WTC11 (cell line): ENCODE data around the gene TMEM108. TPM values are rescaled to one million over a fixed set of nuclear protein-coding genes. Genes with fewer than 3 reads are reported as not detected.

ENCODE experiments used
- ATAC-seq: fragments of 200-7000 bp; cut with Tn5 transposase; 2 replicates; pipeline ENCODE4 v1.10.0; 2021; ENCODE audit warnings: mild to moderate bottlenecking, moderate library complexity
- CTCF ChIA-PET: fragments of 300-600 bp; sonication (Branson Sonifier 250); formaldehyde crosslinking; loops from one replicate; lab custom pipeline; 2021; ENCODE audit warnings: antibody characterized with exemption; lab: Charles Lee
- POLR2A ChIA-PET: fragments of 350-600 bp; sonication (Branson Sonifier 250); formaldehyde crosslinking; loops from one replicate; lab custom pipeline; 2021; ENCODE audit warnings: antibody characterized with exemption; lab: Charles Lee
- DNase-seq: peaks from one replicate; pipeline ENCODE4 v3.0.0; 2021; ENCODE audit warnings: low spot score
- H3K27ac Mint-ChIP-seq: 2 replicates; pipeline ENCODE4 v1.8.0; 2021; ENCODE audit warnings: mixed read lengths
- H3K27me3 Mint-ChIP-seq: 2 replicates; pipeline ENCODE4 v1.8.0; 2021; ENCODE audit warnings: low read depth, mild to moderate bottlenecking, moderate library complexity, mixed read lengths
- H3K36me3 Mint-ChIP-seq: 2 replicates; pipeline ENCODE4 v1.8.0; 2021; ENCODE audit warnings: mixed read lengths
- H3K4me1 Mint-ChIP-seq: 2 replicates; pipeline ENCODE4 v1.8.0; 2022; ENCODE audit warnings: mixed read lengths
- H3K4me3 Mint-ChIP-seq: 2 replicates; pipeline ENCODE4 v1.8.0; 2021; ENCODE audit warnings: mild to moderate bottlenecking, moderate library complexity, mixed read lengths
- H3K9me3 Mint-ChIP-seq: 2 replicates; pipeline ENCODE4 v1.8.0; 2021; ENCODE audit warnings: mixed read lengths
- ATF1 ChIP-seq: sonication (generic); formaldehyde crosslinking; IDR thresholded peaks from 2 replicates; pipeline ENCODE4 v1.8.1; 2023; ENCODE audit warnings: mild to moderate bottlenecking, moderate library complexity, missing genetic modification reagents
- FOXK1 ChIP-seq: sonication (generic); formaldehyde crosslinking; IDR thresholded peaks from 2 replicates; pipeline ENCODE4 v1.8.0; 2022; ENCODE audit warnings: mild to moderate bottlenecking, moderate library complexity, missing genetic modification reagents
- FOXP1 ChIP-seq: sonication (generic); formaldehyde crosslinking; IDR thresholded peaks from 2 replicates; pipeline ENCODE4 v1.8.0; 2022; ENCODE audit warnings: missing genetic modification reagents, mild to moderate bottlenecking, moderate library complexity, borderline replicate concordance
- GABPB1 ChIP-seq: sonication (generic); formaldehyde crosslinking; IDR thresholded peaks from 2 replicates; pipeline ENCODE4 v1.8.1; 2023; ENCODE audit warnings: mild to moderate bottlenecking, missing genetic modification reagents
- GTF2I ChIP-seq: fragments of 250-450 bp; sonication (Bioruptor Pico); conservative IDR thresholded peaks from 2 replicates; pipeline ENCODE4 v1.4.0; 2021; ENCODE audit warnings: mild to moderate bottlenecking
- JAZF1 ChIP-seq: fragments of 250-450 bp; sonication (Bioruptor Pico); IDR thresholded peaks from 2 replicates; pipeline ENCODE4 v1.9.0; 2021; ENCODE audit warnings: moderate library complexity, mild to moderate bottlenecking, inconsistent platforms
- JUN ChIP-seq: sonication (generic); formaldehyde crosslinking; IDR thresholded peaks from 2 replicates; pipeline ENCODE4 v1.8.0; 2023; ENCODE audit warnings: mild to moderate bottlenecking, missing genetic modification reagents
- MAX ChIP-seq: sonication (generic); formaldehyde crosslinking; IDR thresholded peaks from 2 replicates; pipeline ENCODE4 v1.8.0; 2022; ENCODE audit warnings: mild to moderate bottlenecking, missing genetic modification reagents
- NFATC4 ChIP-seq: fragments of 250-450 bp; sonication (Bioruptor Pico); IDR thresholded peaks from 2 replicates; pipeline ENCODE4 v1.9.0; 2021; ENCODE audit warnings: mild to moderate bottlenecking
- NR1H2 ChIP-seq: sonication (generic); formaldehyde crosslinking; IDR thresholded peaks from 2 replicates; pipeline ENCODE4 v1.9.0; 2021; ENCODE audit warnings: mild to moderate bottlenecking, moderate library complexity, missing genetic modification reagents
- NR3C1 ChIP-seq: sonication (generic); formaldehyde crosslinking; conservative IDR thresholded peaks from 2 replicates; pipeline ENCODE4 v1.8.1; 2023; ENCODE audit warnings: low read depth, mild to moderate bottlenecking, missing genetic modification reagents
- PRRX2 ChIP-seq: fragments of 250-450 bp; sonication (Bioruptor Pico); IDR thresholded peaks from 2 replicates; pipeline ENCODE4 v1.8.0; 2021; ENCODE audit warnings: mild to moderate bottlenecking
- SMAD3 ChIP-seq: sonication (generic); formaldehyde crosslinking; IDR thresholded peaks from 2 replicates; pipeline ENCODE4 v1.8.0; 2022; ENCODE audit warnings: missing genetic modification reagents, mild to moderate bottlenecking, borderline replicate concordance
- TCF7 ChIP-seq: sonication (generic); formaldehyde crosslinking; IDR thresholded peaks from 2 replicates; pipeline ENCODE4 v1.8.0; 2022; ENCODE audit warnings: mild to moderate bottlenecking, low read depth, missing genetic modification reagents, moderate library complexity
- TP53 ChIP-seq: sonication (generic); formaldehyde crosslinking; IDR thresholded peaks from 2 replicates; pipeline ENCODE4 v1.8.1; 2023; ENCODE audit warnings: mild to moderate bottlenecking, missing genetic modification reagents
- USF1 ChIP-seq: sonication (generic); formaldehyde crosslinking; IDR thresholded peaks from 2 replicates; pipeline ENCODE4 v1.8.0; 2022; ENCODE audit warnings: mild to moderate bottlenecking, missing genetic modification reagents
- ZBTB21 ChIP-seq: sonication (generic); formaldehyde crosslinking; IDR thresholded peaks from 2 replicates; pipeline ENCODE4 v1.8.1; 2023; ENCODE audit warnings: mild to moderate bottlenecking, missing genetic modification reagents, borderline replicate concordance
- ZMAT4 ChIP-seq: fragments of 250-450 bp; sonication (Bioruptor Pico); IDR thresholded peaks from 2 replicates; pipeline ENCODE4 v1.9.0; 2021; ENCODE audit warnings: mild to moderate bottlenecking
- ZNF138 ChIP-seq: sonication (generic); formaldehyde crosslinking; conservative IDR thresholded peaks from 2 replicates; pipeline ENCODE4 v1.8.1; 2022; ENCODE audit warnings: mild to moderate bottlenecking, moderate library complexity, missing genetic modification reagents
- ZNF219 ChIP-seq: sonication (generic); formaldehyde crosslinking; IDR thresholded peaks from 2 replicates; pipeline ENCODE4 v1.8.0; 2023; ENCODE audit warnings: missing genetic modification reagents, mild to moderate bottlenecking, borderline replicate concordance
- ZNF263 ChIP-seq: sonication (generic); formaldehyde crosslinking; IDR thresholded peaks from 2 replicates; pipeline ENCODE4 v1.8.1; 2022; ENCODE audit warnings: low read depth, mild to moderate bottlenecking, moderate library complexity, missing genetic modification reagents
- ZNF671 ChIP-seq: fragments of 250-450 bp; sonication (Bioruptor Pico); IDR thresholded peaks from 2 replicates; pipeline ENCODE4 v1.8.0; 2021; ENCODE audit warnings: mild to moderate bottlenecking
- total RNA-seq: library from RNA; stranded (reverse); gene quantifications from 3 replicates; pipeline ENCODE4 v1.2.3, GENCODE V29; 2021
- TF ChIP-seq, protein P1 (sequence below): fragments of 250-450 bp; sonication (Bioruptor Pico); conservative IDR thresholded peaks from 2 replicates; pipeline ENCODE4 v1.9.0; 2021; ENCODE audit warnings: mild to moderate bottlenecking
- TF ChIP-seq, protein P2 (sequence below): fragments of 200-600 bp; IDR thresholded peaks from 2 replicates; pipeline ENCODE4 v1.8.0; 2022; ENCODE audit warnings: antibody characterized with exemption
- TF ChIP-seq, protein P3 (sequence below): sonication (generic); formaldehyde crosslinking; IDR thresholded peaks from 2 replicates; pipeline ENCODE4 v1.8.1; 2022; ENCODE audit warnings: missing genetic modification reagents, borderline replicate concordance
- TF ChIP-seq, protein P4 (sequence below): fragments of 250-450 bp; sonication (Bioruptor Pico); IDR thresholded peaks from 2 replicates; pipeline ENCODE4 v1.9.0; 2021; ENCODE audit warnings: moderate library complexity, mild to moderate bottlenecking, inconsistent platforms, borderline replicate concordance

TMEM108 gene
- total RNA-seq, 1 experiment from 2014 or later, result 14.7 TPM

DNA sequence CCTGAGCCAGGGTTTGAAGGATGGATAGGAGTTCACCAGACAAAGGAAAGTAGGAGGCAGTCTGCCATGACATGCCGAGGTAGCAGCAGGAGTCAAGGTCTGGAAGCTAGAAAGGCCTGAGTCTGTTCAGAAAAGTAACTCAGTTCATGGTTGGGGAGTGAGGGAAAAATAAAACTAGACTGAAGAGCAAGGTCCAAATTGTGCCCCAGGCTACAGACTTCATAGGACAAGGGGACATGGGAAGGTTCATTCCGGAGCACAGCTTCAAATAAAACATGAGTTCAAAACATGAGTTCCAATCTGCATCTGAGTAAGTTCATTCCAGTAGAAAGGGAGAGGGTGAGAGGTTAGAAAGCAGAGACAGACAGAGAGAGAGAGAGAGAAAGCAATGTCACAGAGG is 401.4 kb downstream of the TMEM108 start:
- POLR2A ChIA-PET, result no interaction called here
- CTCF ChIA-PET, result no interaction called here
- no peak for TF ChIP-seq JAZF1 (CRISPR knock-in tag)
- no peak for TF ChIP-seq NR1H2 (CRISPR knock-in tag)
- no peak for TF ChIP-seq NFATC4 (CRISPR knock-in tag)
- no peak for DNase-seq
- no peaks in the 10 kb centered on the region; the same call in 1 of the 2 replicates for H3K27me3 Mint-ChIP-seq
- peaks cover 4% of the 10 kb centered on the region; the same call in 1 of the 2 replicates for H3K4me1 Mint-ChIP-seq
- no peak overlapping the region for H3K4me3 Mint-ChIP-seq
- ATAC-seq, result no peak
- H3K36me3 Mint-ChIP-seq, result peaks cover 3% of the 10 kb centered on the region; the same call in 1 of the 2 replicates
- H3K9me3 Mint-ChIP-seq, result peaks cover 9% of the 10 kb centered on the region
- no peak overlapping the region for H3K27ac Mint-ChIP-seq

GRCh38 chr3:133440652-133441051 is 402.5 kb downstream of the TMEM108 start:
- TF ChIP-seq, protein P1, sequence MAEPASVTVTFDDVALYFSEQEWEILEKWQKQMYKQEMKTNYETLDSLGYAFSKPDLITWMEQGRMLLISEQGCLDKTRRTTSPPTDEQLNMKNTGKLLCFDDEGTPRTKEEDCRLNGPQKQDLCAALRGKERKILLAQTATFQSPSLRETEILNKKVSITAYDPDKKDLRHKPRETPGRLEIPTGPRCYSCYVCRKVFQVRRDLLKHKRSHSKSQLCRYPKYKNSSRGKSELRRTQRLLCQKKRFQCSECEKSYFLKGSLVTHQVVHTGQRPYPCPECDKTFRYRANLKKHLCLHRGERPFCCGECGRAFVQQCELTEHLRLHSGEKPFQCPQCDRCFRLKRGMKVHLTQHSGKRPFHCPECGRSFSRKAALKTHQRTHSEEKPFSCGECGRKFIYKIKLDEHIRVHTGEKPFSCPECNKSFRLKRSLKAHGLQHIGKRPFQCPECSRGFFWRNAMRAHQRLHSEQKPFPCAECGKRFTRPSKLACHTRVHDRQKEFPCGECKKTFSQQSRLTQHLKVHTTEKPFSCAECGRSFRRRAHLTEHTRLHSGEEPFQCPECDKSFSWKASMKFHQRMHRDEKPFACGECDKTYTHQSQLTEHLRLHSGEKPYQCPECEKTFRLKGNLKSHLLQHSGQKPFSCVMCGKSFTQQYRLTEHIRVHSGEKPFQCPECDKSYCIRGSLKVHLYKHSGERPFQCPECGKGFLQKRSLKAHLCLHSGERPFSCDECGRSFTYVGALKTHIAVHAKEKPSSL (CRISPR knock-in tag), result no peak
- TF ChIP-seq GTF2I (CRISPR knock-in tag) (no peak), ZBTB21 (CRISPR knock-in tag) (no peak), JUN (CRISPR knock-in tag) (no peak), TP53 (no peak), ZNF219 (CRISPR knock-in tag) (no peak), PRRX2 (CRISPR knock-in tag) (no peak), TCF7 (no peak), ZNF138 (CRISPR knock-in tag) (no peak), SMAD3 (no peak), NR3C1 (CRISPR knock-in tag) (no peak), ATF1 (no peak), ZMAT4 (CRISPR knock-in tag) (no peak), FOXK1 (CRISPR knock-in tag) (no peak), ZNF671 (CRISPR knock-in tag) (no peak)
- TF ChIP-seq, protein P2, sequence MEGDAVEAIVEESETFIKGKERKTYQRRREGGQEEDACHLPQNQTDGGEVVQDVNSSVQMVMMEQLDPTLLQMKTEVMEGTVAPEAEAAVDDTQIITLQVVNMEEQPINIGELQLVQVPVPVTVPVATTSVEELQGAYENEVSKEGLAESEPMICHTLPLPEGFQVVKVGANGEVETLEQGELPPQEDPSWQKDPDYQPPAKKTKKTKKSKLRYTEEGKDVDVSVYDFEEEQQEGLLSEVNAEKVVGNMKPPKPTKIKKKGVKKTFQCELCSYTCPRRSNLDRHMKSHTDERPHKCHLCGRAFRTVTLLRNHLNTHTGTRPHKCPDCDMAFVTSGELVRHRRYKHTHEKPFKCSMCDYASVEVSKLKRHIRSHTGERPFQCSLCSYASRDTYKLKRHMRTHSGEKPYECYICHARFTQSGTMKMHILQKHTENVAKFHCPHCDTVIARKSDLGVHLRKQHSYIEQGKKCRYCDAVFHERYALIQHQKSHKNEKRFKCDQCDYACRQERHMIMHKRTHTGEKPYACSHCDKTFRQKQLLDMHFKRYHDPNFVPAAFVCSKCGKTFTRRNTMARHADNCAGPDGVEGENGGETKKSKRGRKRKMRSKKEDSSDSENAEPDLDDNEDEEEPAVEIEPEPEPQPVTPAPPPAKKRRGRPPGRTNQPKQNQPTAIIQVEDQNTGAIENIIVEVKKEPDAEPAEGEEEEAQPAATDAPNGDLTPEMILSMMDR, result no peak
- peaks cover 9% of the 10 kb centered on the region for H3K9me3 Mint-ChIP-seq
- DNase-seq (no peak), ATAC-seq (no peak)
- H3K4me1 Mint-ChIP-seq, result 0 out of 2 replicates have a peak, but pooled peaks cover 2% of the 10 kb centered on the region
- no peak overlapping the region for H3K4me3 Mint-ChIP-seq
- CTCF ChIA-PET, result no interaction called here
- H3K27me3 Mint-ChIP-seq, result no peaks in the 10 kb centered on the region; the same call in 1 of the 2 replicates
- peaks cover 3% of the 10 kb centered on the region; the same call in 1 of the 2 replicates for H3K36me3 Mint-ChIP-seq
- POLR2A ChIA-PET, result no interaction called here
- H3K27ac Mint-ChIP-seq, result no peak overlapping the region

DNA sequence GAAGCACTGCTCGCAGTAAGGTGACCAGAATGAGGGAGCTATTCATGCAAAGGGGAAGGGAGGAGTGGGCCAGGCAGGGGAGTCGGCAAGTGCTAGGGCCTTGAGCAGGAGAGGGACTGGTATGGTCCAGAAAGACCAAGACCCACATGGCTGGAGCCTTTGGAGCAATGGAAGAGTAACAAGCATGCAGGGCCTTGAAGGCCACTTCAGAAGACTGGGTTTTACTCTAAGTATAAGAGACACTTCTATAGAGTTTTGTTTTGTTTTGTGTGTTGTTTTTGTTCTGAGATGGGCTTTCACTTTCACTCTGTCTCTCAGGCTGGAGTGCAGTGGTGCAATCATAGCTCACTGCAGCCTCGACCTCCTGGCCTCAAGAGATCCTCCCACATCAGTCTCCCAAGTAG is 403.7 kb downstream of the TMEM108 start:
- H3K9me3 Mint-ChIP-seq, result peaks cover 9% of the 10 kb centered on the region
- no peak overlapping the region for H3K27ac Mint-ChIP-seq
- no peak for ATAC-seq
- CTCF ChIA-PET, result no interaction called here
- 0 out of 2 replicates have a peak, but pooled peaks cover 2% of the 10 kb centered on the region for H3K4me1 Mint-ChIP-seq
- POLR2A ChIA-PET, result no interaction called here
- no peaks in the 10 kb centered on the region; the same call in 1 of the 2 replicates for H3K27me3 Mint-ChIP-seq
- no peak for DNase-seq
- no peak overlapping the region for H3K4me3 Mint-ChIP-seq
- H3K36me3 Mint-ChIP-seq, result peaks cover 3% of the 10 kb centered on the region; the same call in 1 of the 2 replicates
- TF ChIP-seq, protein P3, sequence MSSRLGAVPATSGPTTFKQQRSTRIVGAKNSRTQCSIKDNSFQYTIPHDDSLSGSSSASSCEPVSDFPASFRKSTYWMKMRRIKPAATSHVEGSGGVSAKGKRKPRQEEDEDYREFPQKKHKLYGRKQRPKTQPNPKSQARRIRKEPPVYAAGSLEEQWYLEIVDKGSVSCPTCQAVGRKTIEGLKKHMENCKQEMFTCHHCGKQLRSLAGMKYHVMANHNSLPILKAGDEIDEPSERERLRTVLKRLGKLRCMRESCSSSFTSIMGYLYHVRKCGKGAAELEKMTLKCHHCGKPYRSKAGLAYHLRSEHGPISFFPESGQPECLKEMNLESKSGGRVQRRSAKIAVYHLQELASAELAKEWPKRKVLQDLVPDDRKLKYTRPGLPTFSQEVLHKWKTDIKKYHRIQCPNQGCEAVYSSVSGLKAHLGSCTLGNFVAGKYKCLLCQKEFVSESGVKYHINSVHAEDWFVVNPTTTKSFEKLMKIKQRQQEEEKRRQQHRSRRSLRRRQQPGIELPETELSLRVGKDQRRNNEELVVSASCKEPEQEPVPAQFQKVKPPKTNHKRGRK, result no peak
- TF ChIP-seq FOXP1 (no peak), GABPB1 (CRISPR knock-in tag) (no peak), MAX (no peak), USF1 (CRISPR knock-in tag) (no peak), ZNF263 (no peak)
- TF ChIP-seq, protein P4, sequence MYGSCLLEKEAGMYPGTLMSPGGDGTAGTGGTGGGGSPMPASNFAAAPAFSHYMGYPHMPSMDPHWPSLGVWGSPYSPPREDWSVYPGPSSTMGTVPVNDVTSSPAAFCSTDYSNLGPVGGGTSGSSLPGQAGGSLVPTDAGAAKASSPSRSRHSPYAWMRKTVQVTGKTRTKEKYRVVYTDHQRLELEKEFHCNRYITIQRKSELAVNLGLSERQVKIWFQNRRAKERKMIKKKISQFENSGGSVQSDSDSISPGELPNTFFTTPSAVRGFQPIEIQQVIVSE (CRISPR knock-in tag), result no peak
